Neutrophil (primary cell): Measurements from ENCODE around the gene TNFRSF9.
"Not testable (repeated sequence)": the region's sequence is repeated elsewhere in the genome, so short reads cannot be mapped to it uniquely, and the experiment has no call there.

Experiments
- H3K27ac ChIP-seq: fragments of 200-600 bp; sonication (generic); 2 replicates; pipeline ENCODE4 v1.5.1; 2016; ENCODE audit warnings: mild to moderate bottlenecking, moderate library complexity
- H3K27me3 ChIP-seq: fragments of 200-600 bp; sonication (generic); 2 replicates; pipeline ENCODE4 v1.6.0; 2016; ENCODE audit warnings: mild to moderate bottlenecking
- H3K36me3 ChIP-seq: fragments of 200-600 bp; sonication (generic); 2 replicates; pipeline ENCODE4 v1.5.1; 2017
- H3K4me1 ChIP-seq, 2 experiments: fragments of 200-600 bp in 1 of 2; sonication (generic) in 1 of 2; 1 replicate in 1 of 2; 2 replicates in 1 of 2; pipeline versions ENCODE4 v1.5.1 to v1.6.1; 2013 to 2016; ENCODE audit warnings: low read depth in 1 of 2, low read length in 1 of 2, mild to moderate bottlenecking in 1 of 2, moderate library complexity in 1 of 2; ENCODE audit not compliant: control insufficient read depth in 1 of 2, insufficient read depth in 1 of 2
- H3K4me3 ChIP-seq, 2 experiments: fragments of 200-600 bp in 1 of 2; sonication (generic) in 1 of 2; 1 replicate in 1 of 2; 2 replicates in 1 of 2; pipeline ENCODE4 v1.5.1; 2013 to 2016; ENCODE audit warnings: low read depth in 1 of 2, low read length in 1 of 2, mild to moderate bottlenecking in 1 of 2, moderate library complexity in 1 of 2
- H3K9me3 ChIP-seq: fragments of 200-600 bp; sonication (generic); 2 replicates; pipeline ENCODE4 v1.5.1; 2016
- CTCF ChIP-seq: fragments of 200-600 bp; sonication (generic); IDR thresholded peaks from 2 replicates; pipeline ENCODE4 v1.5.1; 2016; ENCODE audit warnings: antibody characterized with exemption

Gene TNFRSF9

GRCh38 chr1:7972285-7972684, 31.6 kb upstream of the TNFRSF9 start:
- H3K27me3 ChIP-seq, result no peaks in the 10 kb centered on the region
- no peak overlapping the region for H3K27ac ChIP-seq
- H3K4me3 ChIP-seq, result no peak overlapping the region
- H3K9me3 ChIP-seq, result no peaks in the 10 kb centered on the region
- no peaks in the 10 kb centered on the region for H3K4me1 ChIP-seq
- TF ChIP-seq CTCF, result no peak
- H3K36me3 ChIP-seq, result peaks cover 54% of the 10 kb centered on the region

GRCh38 chr1:7971024-7971423, 30.4 kb upstream of the TNFRSF9 start:
- TF ChIP-seq CTCF, result no peak
- Histone ChIP-seq H3K4me3 (no peak overlapping the region), H3K27ac (no peak overlapping the region), H3K36me3 (peaks cover 53% of the 10 kb centered on the region), H3K9me3 (no peaks in the 10 kb centered on the region), H3K4me1 (no peaks in the 10 kb centered on the region), H3K27me3 (no peaks in the 10 kb centered on the region)

- peaks cover 59% of the 10 kb centered on the region for H3K36me3 ChIP-seq
- no peak for TF ChIP-seq CTCF
- H3K27ac ChIP-seq, result no peak overlapping the region
- H3K4me1 ChIP-seq, result no peaks in the 10 kb centered on the region
- H3K4me3 ChIP-seq, result no peak overlapping the region
- no peaks in the 10 kb centered on the region for H3K9me3 ChIP-seq
- H3K27me3 ChIP-seq, result no peaks in the 10 kb centered on the region
These were observed 29.6 kb upstream of the TNFRSF9 start for GRCh38 chr1:7970246-7970645.

- Histone ChIP-seq H3K36me3 (peaks cover 75% of the 10 kb centered on the region), H3K27me3 (no peaks in the 10 kb centered on the region), H3K9me3 (no peaks in the 10 kb centered on the region), H3K4me3 (no peak overlapping the region), H3K27ac (no peak overlapping the region), H3K4me1 (peaks cover 0 to 2% of the 10 kb centered on the region in 2 experiments)
- no peak for TF ChIP-seq CTCF
These were observed 27.0 kb upstream of the TNFRSF9 start for GRCh38 chr1:7967651-7968050.

- H3K36me3 ChIP-seq, result peaks cover 71% of the 10 kb centered on the region
- TF ChIP-seq CTCF, result no peak
These were observed 26.6 kb upstream of the TNFRSF9 start for GRCh38 chr1:7967196-7967595.

GRCh38 chr1:7964476-7964875, 23.8 kb upstream of the TNFRSF9 start:
- Histone ChIP-seq H3K27ac (no peak overlapping the region), H3K4me3 (no peak overlapping the region), H3K36me3 (peaks cover 47% of the 10 kb centered on the region), H3K27me3 (no peaks in the 10 kb centered on the region), H3K9me3 (no peaks in the 10 kb centered on the region), H3K4me1 (peaks cover 22 to 25% of the 10 kb centered on the region in 2 experiments)
- TF ChIP-seq CTCF, result no peak

More at GRCh38 chr1:7967196-7967595, 26.6 kb upstream of the TNFRSF9 start:
- H3K9me3 ChIP-seq, result no peaks in the 10 kb centered on the region
- H3K27ac ChIP-seq, result no peak overlapping the region
- H3K4me1 ChIP-seq, result peaks cover 3 to 7% of the 10 kb centered on the region in 2 experiments
- H3K4me3 ChIP-seq, result no peak overlapping the region
- H3K27me3 ChIP-seq, result no peaks in the 10 kb centered on the region

GRCh38 chr1:7963841-7964240, 23.2 kb upstream of the TNFRSF9 start:
- H3K9me3 ChIP-seq, H3K27ac ChIP-seq, H3K4me3 ChIP-seq, H3K27me3 ChIP-seq: not testable (repeated sequence)
- Histone ChIP-seq H3K36me3 (peaks cover 42% of the 10 kb centered on the region), H3K4me1 (peaks cover 22 to 25% of the 10 kb centered on the region in 2 experiments)

GRCh38 chr1:7963378-7963730, 22.7 kb upstream of the TNFRSF9 start:
- not testable (repeated sequence) for H3K27ac ChIP-seq, H3K27me3 ChIP-seq, H3K4me3 ChIP-seq, H3K9me3 ChIP-seq
- Histone ChIP-seq H3K4me1 (peaks cover 22 to 25% of the 10 kb centered on the region in 2 experiments), H3K36me3 (peaks cover 38% of the 10 kb centered on the region)
